IMR-90 (cell line): ENCODE results near the gene E4F1. TPM values are rescaled to one million over a fixed set of nuclear protein-coding genes. Genes with fewer than 3 reads are reported as not detected.

ENCODE experiments used
- ATAC-seq: fragments of 200-7000 bp; cut with Tn5 transposase; 2 replicates; pipeline ENCODE4 v1.9.1; 2020; ENCODE audit warnings: low read depth, mild to moderate bottlenecking, moderate library complexity
- BruUV-seq: library from RNA; stranded (reverse); fragments of 400-500 nt; replicated peaks from 2 replicates; lab custom pipeline; 2021; lab: Mats Ljungman, UMichigan
- CTCF ChIA-PET: fragments of 300-600 bp; formaldehyde crosslinking; extraction: SDS; loops from one replicate; lab custom pipeline; 2021; ENCODE audit warnings: antibody characterized with exemption; lab: Yijun Ruan, JAX
- POLR2A ChIA-PET: fragments of 300-600 bp; sonication (Branson Sonifier 250); formaldehyde crosslinking; loops from one replicate; lab custom pipeline; 2022; ENCODE audit warnings: antibody characterized with exemption; ENCODE audit not compliant: unreplicated experiment; lab: Charles Lee
- DNase-seq: peaks from one replicate; pipeline ENCODE4 v3.0.0; 2013
- H2AFZ ChIP-seq: replicated peaks from 2 replicates; pipeline ENCODE3; 2013; ENCODE audit warnings: low read length, mild to moderate bottlenecking; ENCODE audit not compliant: poor library complexity
- H2AK5ac ChIP-seq: 2 replicates; pipeline ENCODE4 v1.6.1; 2013; ENCODE audit warnings: low read depth, low read length, inconsistent platforms
- H2AK9ac ChIP-seq: replicated peaks from 2 replicates; pipeline ENCODE3; 2013; ENCODE audit warnings: mild to moderate bottlenecking, low read depth, low read length, moderate library complexity; ENCODE audit not compliant: poor library complexity
- H2BK120ac ChIP-seq: 2 replicates; pipeline ENCODE4 v1.6.1; 2013; ENCODE audit warnings: low read depth, low read length, inconsistent platforms
- H2BK15ac ChIP-seq: 3 replicates; pipeline ENCODE4 v1.6.1; 2013; ENCODE audit warnings: low read depth, low read length, inconsistent platforms
- H2BK20ac ChIP-seq: 2 replicates; pipeline ENCODE4 v1.6.1; 2013; ENCODE audit warnings: low read depth, mild to moderate bottlenecking, inconsistent platforms, low read length, moderate library complexity
- H2BK5ac ChIP-seq: 2 replicates; pipeline ENCODE4 v1.6.1; 2013; ENCODE audit warnings: mild to moderate bottlenecking, low read depth, low read length, inconsistent platforms; ENCODE audit not compliant: poor library complexity, severe bottlenecking
- H3K14ac ChIP-seq: replicated peaks from 2 replicates; pipeline ENCODE4 v1.6.1; 2013; ENCODE audit warnings: low read depth, low read length, inconsistent platforms
- H3K18ac ChIP-seq: 2 replicates; pipeline ENCODE4 v1.6.1; 2013; ENCODE audit warnings: low read depth, low read length, control low read depth
- H3K23ac ChIP-seq: 2 replicates; pipeline ENCODE4 v1.6.1; 2013; ENCODE audit warnings: low read depth, low read length, inconsistent platforms
- H3K27ac ChIP-seq: 2 replicates; pipeline ENCODE4 v1.5.1; 2013; ENCODE audit warnings: mild to moderate bottlenecking, control low read depth, low read length; ENCODE audit not compliant: insufficient read depth
- H3K27me3 ChIP-seq: 2 replicates; pipeline ENCODE4 v1.6.1; 2013; ENCODE audit warnings: low read length; ENCODE audit not compliant: control insufficient read depth, insufficient read depth
- H3K36me3 ChIP-seq: 2 replicates; pipeline ENCODE4 v1.6.1; 2013; ENCODE audit warnings: low read length, mixed read lengths; ENCODE audit not compliant: control insufficient read depth, insufficient read depth
- H3K4ac ChIP-seq: 2 replicates; pipeline ENCODE4 v1.6.1; 2013; ENCODE audit warnings: low read depth, low read length, inconsistent platforms
- H3K4me1 ChIP-seq: 2 replicates; pipeline ENCODE4 v1.6.1; 2013; ENCODE audit warnings: low read length, mixed read lengths; ENCODE audit not compliant: control insufficient read depth, insufficient read depth
- H3K4me2 ChIP-seq: 2 replicates; pipeline ENCODE4 v1.6.1; 2013; ENCODE audit warnings: low read depth, mild to moderate bottlenecking, control low read depth, low read length, moderate library complexity
- H3K4me3 ChIP-seq: 2 replicates; pipeline ENCODE4 v1.5.1; 2013; ENCODE audit warnings: low read depth, mild to moderate bottlenecking, control low read depth, low read length, moderate library complexity; ENCODE audit not compliant: insufficient read depth
- H3K56ac ChIP-seq: 2 replicates; pipeline ENCODE4 v1.6.1; 2013; ENCODE audit warnings: low read length, inconsistent platforms; ENCODE audit not compliant: insufficient read depth; ENCODE audit errors: extremely low read depth
- H3K79me1 ChIP-seq, 2 experiments: 2 replicates each; pipeline ENCODE4 v1.6.1; 2013; ENCODE audit warnings: low read length in 2 of 2, inconsistent platforms in 1 of 2, low read depth in 1 of 2
- H3K9ac ChIP-seq: 2 replicates; pipeline ENCODE4 v1.6.1; 2013; ENCODE audit warnings: low read depth, low read length, control low read depth
- H3K9me1 ChIP-seq: 2 replicates; pipeline ENCODE4 v1.6.1; 2013; ENCODE audit warnings: low read length, inconsistent platforms; ENCODE audit not compliant: insufficient read depth
- H3K9me3 ChIP-seq: 2 replicates; pipeline ENCODE4 v1.6.1; 2013; ENCODE audit warnings: low read length; ENCODE audit not compliant: control insufficient read depth, insufficient read depth
- H4K20me1 ChIP-seq: 2 replicates; pipeline ENCODE4 v1.6.1; 2013; ENCODE audit warnings: low read length, inconsistent platforms; ENCODE audit not compliant: insufficient read depth
- H4K5ac ChIP-seq: 2 replicates; pipeline ENCODE4 v1.6.1; 2013; ENCODE audit warnings: mild to moderate bottlenecking, low read depth, low read length, control low read depth
- H4K8ac ChIP-seq, 2 experiments: 2 replicates each; pipeline ENCODE4 v1.6.1; 2013; ENCODE audit warnings: low read depth in 2 of 2, low read length in 2 of 2, control low read depth in 1 of 2, inconsistent platforms in 1 of 2
- H4K91ac ChIP-seq: 2 replicates; pipeline ENCODE4 v1.6.1; 2013; ENCODE audit warnings: low read depth, low read length, inconsistent platforms; ENCODE audit not compliant: insufficient read depth
- BHLHE40 ChIP-seq: fragments of 150-350 bp; IDR thresholded peaks from 2 replicates; pipeline ENCODE4 v1.6.1; 2016; ENCODE audit warnings: mild to moderate bottlenecking, low read depth, low read length
- CHD1 ChIP-seq: IDR thresholded peaks from 2 replicates; pipeline ENCODE4 v1.6.1; 2012; ENCODE audit warnings: low read depth, low read length, improper control_type of control experiment
- ELK1 ChIP-seq: fragments of 150-350 bp; IDR thresholded peaks from 2 replicates; pipeline ENCODE4 v1.6.1; 2016; ENCODE audit warnings: low read depth, mild to moderate bottlenecking, low read length, moderate library complexity, borderline replicate concordance
- MAFK ChIP-seq: IDR thresholded peaks from 2 replicates; pipeline ENCODE4 v1.6.1; 2012; ENCODE audit warnings: low read depth, low read length, improper control_type of control experiment
- MXI1 ChIP-seq: IDR thresholded peaks from 2 replicates; pipeline ENCODE4 v1.6.1; 2012; ENCODE audit warnings: low read depth, mild to moderate bottlenecking, low read length, moderate library complexity, borderline replicate concordance
- NFE2L2 ChIP-seq: fragments of 150-350 bp; IDR thresholded peaks from 2 replicates; pipeline ENCODE4 v1.6.1; 2016; ENCODE audit warnings: low read depth, mild to moderate bottlenecking, low read length
- RAD21 ChIP-seq: IDR thresholded peaks from 2 replicates; pipeline ENCODE4 v1.6.1; 2012; ENCODE audit warnings: low read length, improper control_type of control experiment
- RFX5 ChIP-seq: IDR thresholded peaks from 2 replicates; pipeline ENCODE4 v1.8.0; 2012; ENCODE audit warnings: low read depth, mild to moderate bottlenecking, low read length, moderate library complexity
- SMC3 ChIP-seq: fragments of 150-350 bp; IDR thresholded peaks from 2 replicates; pipeline ENCODE4 v1.6.1; 2016; ENCODE audit warnings: low read depth, mild to moderate bottlenecking, antibody characterized with exemption, low read length, moderate library complexity
- WGBS, 2 experiments: methylation state at CpG; one replicate each; pipeline versions ENCODE4 v1.1.5 to v1.1.7; 2013; ENCODE audit warnings: missing lambda C conversion rate in 2 of 2; ENCODE audit not compliant: insufficient read length in 1 of 2; ENCODE audit errors: extremely low coverage in 2 of 2; 5-methylcytosine and 5-hydroxymethylcytosine counted together
- dilution Hi-C: fragments of 300-500 bp; cut with HindIII; formaldehyde crosslinking; loops from one replicate; pipeline ENCODE4 v1.14.3; 2018; ENCODE audit warnings: low sequenced_read_pairs; ENCODE audit not compliant: unreplicated experiment
- in situ Hi-C: fragments of 300-500 bp; cut with MboI; formaldehyde crosslinking; loops from 3 replicates; pipeline ENCODE4 v1.14.3; 2019; ENCODE audit warnings: low sequenced_read_pairs, inconsistent platforms, mixed read lengths
- intact Hi-C: fragments of 100-400 bp; cut with micrococcal nuclease; formaldehyde crosslinking; loops from 2 replicates; pipeline ENCODE4 v1.10.0; 2022
- polyA plus RNA-seq, 3 experiments: library from polyadenylated mRNA; depleted of rRNA; stranded (reverse); fragments of >200 nt; gene quantifications; 2 replicates each; pipeline ENCODE4 v1.2.3, GENCODE V29; 2012; ENCODE audit warnings: low replicate concordance in 1 of 3
- total RNA-seq: library from RNA; depleted of rRNA; stranded (reverse); fragments of >200 nt; gene quantifications from 2 replicates; pipeline ENCODE4 v1.2.3, GENCODE V29; 2012
- TF ChIP-seq, protein P1 (sequence below): fragments of 150-350 bp; IDR thresholded peaks from 2 replicates; pipeline ENCODE4 v1.6.1; 2017; ENCODE audit warnings: mild to moderate bottlenecking, antibody characterized with exemption, low read length, low read depth

The E4F1 gene
- total and polyA plus RNA-seq, 2 of the 4 experiments (the other 2 are of a cell fraction): 13.1 to 33.0 TPM

DNA sequence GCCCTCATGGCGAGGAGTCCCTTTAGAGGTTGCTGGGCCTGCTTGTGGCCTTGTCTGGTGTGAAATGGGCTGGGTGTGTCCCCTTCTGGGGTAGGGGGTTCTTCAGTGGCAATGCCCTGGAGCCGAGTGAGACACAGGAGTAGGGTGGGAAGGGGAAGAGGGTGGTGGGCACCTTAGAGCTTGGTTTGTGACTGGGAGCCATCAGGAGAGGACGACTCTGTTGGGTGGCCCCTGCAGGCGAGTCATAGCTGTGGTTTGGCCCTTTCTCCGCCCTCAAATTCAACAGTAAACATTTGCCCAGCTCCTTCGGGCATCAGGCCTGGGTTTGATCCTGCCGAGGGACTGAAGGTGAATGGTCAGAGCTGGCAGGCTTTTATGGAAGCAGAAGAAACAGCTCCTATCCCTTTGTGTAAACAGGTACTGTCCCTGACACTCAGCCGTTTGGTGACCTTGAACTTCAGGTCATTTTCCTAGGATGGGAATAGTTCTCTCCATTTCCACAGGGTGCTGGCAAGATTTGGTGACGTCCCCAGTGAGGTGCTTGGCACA, 2.9 kb downstream of the E4F1 start:
- BruUV-seq: no TSS peak

More for the DNA sequence above, 2.9 kb downstream of the E4F1 start:
- Histone ChIP-seq H3K79me1 (peaks cover 2 to 45% of the 10 kb centered on the region in 2 experiments; a peak in 3 of 4 replicates), H3K4me3 (no peak overlapping the region), H2BK5ac (peak overlapping the region; percentile 30), H2AK5ac (peak overlapping the region; percentile 37; the same call in 1 of the 2 replicates), H4K91ac (no peak overlapping the region), H3K9me3 (no peaks in the 10 kb centered on the region), H4K5ac (no peak overlapping the region), H3K9me1 (peaks cover 15% of the 10 kb centered on the region; the same call in 1 of the 2 replicates), H3K4me1 (peaks cover 12% of the 10 kb centered on the region), H3K4ac (peak overlapping the region; percentile 19; the same call in 1 of the 2 replicates), H2BK120ac (no peak overlapping the region), H3K36me3 (peaks cover 23% of the 10 kb centered on the region; the same call in 1 of the 2 replicates), H3K27ac (no peak overlapping the region), H3K56ac (no peak overlapping the region), H3K23ac (0 out of 2 replicates have a peak overlapping the region, but pooled peaks have one; percentile 3), H3K27me3 (no peaks in the 10 kb centered on the region), H3K9ac (no peak overlapping the region), H3K18ac (no peak overlapping the region), H4K8ac (no peak overlapping the region), H2AK9ac (peak overlapping the region; percentile 82), H3K14ac (no peak overlapping the region), H4K20me1 (peaks cover 24% of the 10 kb centered on the region), H2BK15ac (no peak overlapping the region), H2BK20ac (no peak overlapping the region), H3K4me2 (peak overlapping the region; percentile 50), H2AFZ (no peak overlapping the region)
- intact Hi-C loops (no loop called here), dilution Hi-C loops (no loop called here), in situ Hi-C loops (no loop called here)
- no peak for DNase-seq
- no peak for ATAC-seq
- WGBS, 2 experiments: 30% methylated on average over 2 of the region's 9 CpGs; no CpG with 5 or more reads in 1 of the 2 experiments
- ChIA-PET CTCF (interaction anchor here (1.4 kb wide), 1 partner anchor 11 kb away, joined by 4 read pairs; no protein-coding TSS in a partner anchor), POLR2A (interaction anchor here (0.8 kb wide), 1 partner anchor 12 kb away, joined by 10 read pairs; no protein-coding TSS in a partner anchor)
- TF ChIP-seq RFX5 (no peak), RAD21 (no peak), SMC3 (no peak), ELK1 (no peak), BHLHE40 (no peak), CHD1 (no peak), MXI1 (no peak), NFE2L2 (no peak), MAFK (no peak)
- TF ChIP-seq, protein P1, sequence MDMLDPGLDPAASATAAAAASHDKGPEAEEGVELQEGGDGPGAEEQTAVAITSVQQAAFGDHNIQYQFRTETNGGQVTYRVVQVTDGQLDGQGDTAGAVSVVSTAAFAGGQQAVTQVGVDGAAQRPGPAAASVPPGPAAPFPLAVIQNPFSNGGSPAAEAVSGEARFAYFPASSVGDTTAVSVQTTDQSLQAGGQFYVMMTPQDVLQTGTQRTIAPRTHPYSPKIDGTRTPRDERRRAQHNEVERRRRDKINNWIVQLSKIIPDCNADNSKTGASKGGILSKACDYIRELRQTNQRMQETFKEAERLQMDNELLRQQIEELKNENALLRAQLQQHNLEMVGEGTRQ: no peak
